Activated CD4-positive, alpha-beta T cell treated with anti-CD3 and anti-CD28 coated beads, Interleukin-2, amount 10 ng/mL, durations not matched to agents 7 days and 5 days (primary cell): ENCODE measurements around the gene NIFK. TPM values are rescaled to one million over a fixed set of nuclear protein-coding genes. Genes with fewer than 3 reads are reported as not detected.
"Not testable (repeated sequence)": the region's sequence is repeated elsewhere in the genome, so short reads cannot be mapped to it uniquely, and the experiment has no call there.

Source experiments
- CTCF ChIA-PET: fragments of 350-600 bp; sonication (Branson Sonifier 250); formaldehyde crosslinking; loops from one replicate; lab custom pipeline; 2021; ENCODE audit warnings: antibody characterized with exemption; lab: Charles Lee
- POLR2A ChIA-PET: fragments of 350-600 bp; sonication (Branson Sonifier 250); formaldehyde crosslinking; loops from one replicate; lab custom pipeline; 2021; ENCODE audit warnings: antibody characterized with exemption; lab: Charles Lee
- DNase-seq: peaks from one replicate; pipeline ENCODE4 v3.0.0-alpha.2; 2020
- H3K27ac Mint-ChIP-seq: one replicate; pipeline ENCODE4 v1.8.0; 2021; ENCODE audit warnings: mild to moderate bottlenecking, moderate library complexity, mixed read lengths
- H3K27me3 Mint-ChIP-seq: one replicate; pipeline ENCODE4 v1.8.0; 2021; ENCODE audit warnings: mixed read lengths
- H3K36me3 Mint-ChIP-seq: one replicate; pipeline ENCODE4 v1.8.0; 2021; ENCODE audit warnings: low read depth, mixed read lengths
- H3K4me1 Mint-ChIP-seq: one replicate; pipeline ENCODE4 v1.8.0; 2021; ENCODE audit warnings: mixed read lengths
- H3K4me3 Mint-ChIP-seq: one replicate; pipeline ENCODE4 v1.8.0; 2021; ENCODE audit warnings: mild to moderate bottlenecking, moderate library complexity, mixed read lengths
- H3K9me3 Mint-ChIP-seq: one replicate; pipeline ENCODE4 v1.8.0; 2021; ENCODE audit warnings: mixed read lengths
- total RNA-seq, 2 experiments: library from RNA; stranded (reverse); gene quantifications; one replicate each; pipeline ENCODE4 v1.2.3, GENCODE V29; 2021

The NIFK gene
- total RNA-seq, 2 experiments from 2014 or later, result 68.2 to 90.2 TPM

DNA sequence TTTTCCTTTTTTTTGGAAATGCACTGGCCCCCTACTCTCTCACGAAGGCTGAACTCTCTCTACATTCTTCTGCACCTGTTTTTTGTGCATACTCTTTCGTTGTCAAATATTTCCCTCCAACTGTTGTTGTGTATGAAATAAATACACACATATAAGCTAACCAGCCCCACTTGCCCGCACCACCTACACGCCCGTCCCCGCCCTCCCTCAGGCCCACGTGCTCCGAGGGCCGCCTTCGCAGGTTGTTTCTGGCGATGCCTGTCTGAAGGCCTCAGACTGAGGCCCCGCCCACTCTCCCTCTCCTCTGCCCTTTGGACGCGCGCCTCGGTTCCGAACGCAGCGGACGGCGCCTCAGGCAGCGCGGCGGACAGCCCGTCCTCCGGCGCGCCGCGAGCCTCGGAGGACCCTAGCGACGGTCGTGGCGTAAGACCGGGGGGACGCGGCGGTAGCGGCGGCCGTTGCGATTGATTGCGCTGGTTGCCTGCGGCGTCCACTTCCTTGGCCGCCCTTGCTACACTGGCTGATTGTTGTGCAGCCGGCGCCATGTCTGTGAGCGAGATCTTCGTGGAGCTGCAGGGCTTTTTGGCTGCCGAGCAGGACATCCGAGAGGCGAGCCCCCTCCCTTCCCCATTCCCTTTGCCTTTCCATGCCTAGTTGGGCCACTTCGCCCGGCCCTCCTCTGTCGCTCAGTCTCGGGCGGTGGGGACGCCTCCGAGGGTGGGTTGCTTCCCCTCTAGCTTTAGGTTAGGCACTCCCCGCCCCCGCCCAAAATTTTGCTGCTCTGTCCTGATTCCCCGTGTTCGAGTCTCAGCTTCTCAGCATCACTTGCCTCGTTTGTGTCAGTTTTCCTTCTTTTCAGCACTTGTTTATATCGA, 18.8 kb upstream of the NIFK start, which contains the start of gene TSN:
TSS of gene TSN (plus strand) at position 415 of the 875 bp plus-strand sequence. CDS start at position 544, 129 bp downstream.
- no peaks in the 10 kb centered on the region for H3K27me3 Mint-ChIP-seq
- DNase-seq, result peak; percentile 98
- H3K27ac Mint-ChIP-seq, result peak within 1 kb of the TSS; percentile 90
- H3K4me1 Mint-ChIP-seq, result peaks cover 29% of the 10 kb centered on the region
- peak within 1 kb of the TSS; percentile 96 for H3K4me3 Mint-ChIP-seq
- CTCF ChIA-PET, result interaction anchor here (1.0 to 1.3 kb wide), 2 partner anchors 16 to 19 kb away, joined by 3 to 5 read pairs; partner anchors contain the start of gene NIFK
- peaks cover 10% of the 10 kb centered on the region for H3K36me3 Mint-ChIP-seq
- POLR2A ChIA-PET, result no interaction called here
- H3K9me3 Mint-ChIP-seq, result no peaks in the 10 kb centered on the region

DNA sequence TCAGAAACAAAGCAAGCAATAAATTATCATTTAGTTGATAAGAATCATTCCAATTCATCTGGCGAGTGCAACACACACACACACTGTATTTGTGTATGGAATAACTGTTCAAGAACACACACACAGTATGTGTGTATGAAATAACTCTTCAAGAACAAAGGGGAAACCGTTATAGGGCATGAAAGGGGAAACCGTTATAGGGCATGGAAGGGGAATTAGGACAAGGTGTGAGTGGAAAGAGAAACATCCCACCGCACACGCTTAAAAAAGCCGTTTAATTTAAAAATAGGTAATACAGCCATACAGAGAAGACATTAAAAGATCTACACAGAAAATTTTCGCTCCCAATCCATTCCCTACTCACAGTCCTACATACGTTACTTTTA, 18.2 kb upstream of the NIFK start:
- ChIA-PET POLR2A (no interaction called here), CTCF (no interaction called here)
- peaks cover 29% of the 10 kb centered on the region for H3K4me1 Mint-ChIP-seq
- H3K27ac Mint-ChIP-seq, result peak overlapping the region; percentile 90
- H3K27me3 Mint-ChIP-seq, result no peaks in the 10 kb centered on the region
- peaks cover 10% of the 10 kb centered on the region for H3K36me3 Mint-ChIP-seq
- no peak for DNase-seq
- peak overlapping the region; percentile 96 for H3K4me3 Mint-ChIP-seq
- H3K9me3 Mint-ChIP-seq, result no peaks in the 10 kb centered on the region

DNA sequence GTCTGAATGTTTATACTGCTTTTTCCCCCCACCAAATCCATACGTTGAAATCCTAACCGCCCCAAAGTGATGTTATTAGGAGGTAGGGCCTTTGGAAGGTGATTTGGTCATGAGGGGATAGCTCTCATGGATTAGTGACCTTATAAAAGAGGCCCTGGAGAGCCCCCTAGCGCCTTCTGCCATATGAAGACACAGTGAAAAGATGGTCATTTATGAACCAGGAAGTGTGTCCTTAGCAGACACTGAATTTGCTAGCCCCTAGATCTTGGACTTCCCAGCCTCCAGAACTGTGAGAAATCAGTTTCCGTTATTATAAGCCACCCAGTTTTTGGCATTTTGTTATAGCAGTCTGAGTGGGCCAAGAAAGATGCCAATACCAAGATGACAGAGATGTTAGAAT, 11.5 kb upstream of the NIFK start:
- CTCF ChIA-PET, result interaction anchor here (0.9 kb wide), 1 partner anchor 13 kb away, joined by 3 read pairs; no protein-coding TSS in a partner anchor

DNA sequence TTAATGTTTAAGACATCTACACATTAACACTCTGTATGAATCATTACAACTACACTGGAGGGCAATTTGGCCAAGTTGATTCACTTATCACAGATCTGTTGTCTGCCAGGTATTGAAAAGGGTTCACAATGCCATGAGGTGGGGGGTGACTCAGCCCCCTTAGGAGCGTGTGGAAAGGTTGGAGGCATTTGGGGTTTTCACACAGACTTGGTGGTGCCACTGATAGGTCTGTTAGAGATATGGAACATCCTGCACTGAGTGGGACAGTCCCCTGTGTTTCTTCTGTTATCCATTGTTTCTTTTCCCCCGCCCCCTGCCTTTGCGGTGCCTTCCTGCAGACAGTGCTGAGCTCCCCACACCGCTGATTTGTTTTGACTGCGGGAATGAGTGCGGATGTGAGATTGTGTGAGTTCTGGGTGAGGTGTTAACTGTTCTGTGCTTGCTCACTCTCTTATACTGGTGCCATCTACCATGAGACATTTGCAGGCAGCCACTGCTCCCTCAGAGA, 9.4 kb upstream of the NIFK start:
- DNase-seq, result no peak
- Mint-ChIP-seq H3K4me3 (no peak overlapping the region), H3K4me1 (peaks cover 2% of the 10 kb centered on the region), H3K9me3 (no peaks in the 10 kb centered on the region), H3K27ac (no peak overlapping the region), H3K36me3 (no peaks in the 10 kb centered on the region), H3K27me3 (no peaks in the 10 kb centered on the region)
- ChIA-PET POLR2A (no interaction called here), CTCF (no interaction called here)

More for the DNA sequence above, 11.5 kb upstream of the NIFK start:
- DNase-seq, result no peak
- no peaks in the 10 kb centered on the region for H3K27me3 Mint-ChIP-seq
- H3K9me3 Mint-ChIP-seq, result no peaks in the 10 kb centered on the region
- H3K4me1 Mint-ChIP-seq, result peaks cover 4% of the 10 kb centered on the region
- POLR2A ChIA-PET, result interaction anchor here (0.5 to 1.1 kb wide), 2 partner anchors 9 to 217 kb away, joined by 3 read pairs; no protein-coding TSS in a partner anchor
- H3K27ac Mint-ChIP-seq, result no peak overlapping the region
- H3K36me3 Mint-ChIP-seq, result no peaks in the 10 kb centered on the region
- no peak overlapping the region for H3K4me3 Mint-ChIP-seq

DNA sequence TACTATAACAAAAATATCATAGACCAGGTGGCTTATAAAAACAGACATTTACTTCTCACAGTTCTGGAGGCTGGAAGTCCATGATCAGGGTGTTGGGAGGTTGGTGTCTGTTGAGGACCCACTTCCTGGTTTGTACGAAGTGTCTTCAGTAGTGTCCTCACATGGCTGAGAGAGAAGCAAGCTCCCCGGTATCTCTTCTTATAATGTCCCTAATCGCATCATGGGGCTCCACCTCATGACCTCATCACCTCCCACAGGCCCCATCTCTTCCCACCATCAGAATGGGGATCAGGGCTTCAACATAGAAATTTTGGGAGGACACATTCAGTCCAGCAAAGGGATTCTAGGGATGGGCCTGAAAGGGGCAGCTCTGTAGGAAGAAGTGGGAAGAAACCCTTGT, 4.8 kb upstream of the NIFK start:
- Mint-ChIP-seq H3K27me3 (no peaks in the 10 kb centered on the region), H3K9me3 (no peaks in the 10 kb centered on the region), H3K36me3 (no peaks in the 10 kb centered on the region), H3K27ac (no peak overlapping the region), H3K4me1 (peaks cover 18% of the 10 kb centered on the region), H3K4me3 (no peak overlapping the region)
- DNase-seq, result no peak
- ChIA-PET POLR2A (no interaction called here), CTCF (no interaction called here)

DNA sequence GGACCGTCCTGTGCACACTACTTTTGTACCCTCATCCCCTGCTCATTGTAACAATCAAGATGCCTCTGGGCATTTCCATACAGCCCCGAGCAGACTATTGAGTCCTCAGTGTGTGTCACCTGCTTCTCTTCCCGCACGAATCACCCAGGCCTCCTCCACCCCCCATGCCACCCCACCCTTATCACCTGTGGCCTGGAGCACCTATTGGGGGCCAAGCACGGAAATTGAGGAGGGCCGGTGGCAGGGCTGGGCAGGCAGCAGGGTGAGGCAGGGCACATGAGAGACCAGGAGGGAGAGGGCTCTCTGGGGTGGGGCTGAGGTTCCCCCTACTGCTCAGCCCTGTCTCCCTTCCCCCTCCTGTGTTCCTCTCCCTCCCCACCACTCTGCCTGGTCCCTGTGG, 4.3 kb upstream of the NIFK start:
- no peak for DNase-seq
- Mint-ChIP-seq H3K27ac (no peak overlapping the region), H3K4me1 (peaks cover 18% of the 10 kb centered on the region), H3K4me3 (no peak overlapping the region), H3K9me3 (no peaks in the 10 kb centered on the region), H3K36me3 (no peaks in the 10 kb centered on the region), H3K27me3 (no peaks in the 10 kb centered on the region)
- CTCF ChIA-PET, result no interaction called here
- POLR2A ChIA-PET, result no interaction called here

DNA sequence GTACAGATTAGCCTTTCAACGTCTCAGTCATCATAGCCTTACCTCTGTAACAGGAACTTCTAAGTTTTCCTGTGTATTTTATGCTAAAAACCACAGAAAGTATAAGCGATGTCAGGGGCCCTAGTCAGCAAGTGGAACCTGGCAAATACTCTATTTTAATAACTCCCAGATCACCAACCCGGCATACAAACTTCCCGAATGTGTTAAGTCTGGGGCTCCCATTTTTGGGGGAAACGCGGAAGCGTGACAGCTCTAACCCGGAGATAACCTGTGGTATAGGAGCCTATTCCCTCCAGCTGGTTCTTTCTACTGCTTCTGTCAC, 574 bp downstream of the NIFK start:
- Mint-ChIP-seq H3K36me3 (peaks cover 29% of the 10 kb centered on the region), H3K27ac (peak overlapping the region; percentile 98), H3K4me3 (peak overlapping the region; percentile 99), H3K4me1 (peaks cover 42% of the 10 kb centered on the region), H3K9me3 (no peaks in the 10 kb centered on the region), H3K27me3 (no peaks in the 10 kb centered on the region)
- ChIA-PET POLR2A (interaction anchor here (1.2 kb wide), 1 partner anchor 205 kb away, joined by 7 read pairs; the partner anchor contains the start of gene RNU4ATAC), CTCF (interaction anchor here (0.6 to 2.0 kb wide), 4 partner anchors 11 to 206 kb away, joined by 3 to 6 read pairs (median 4); partner anchors contain the start of genes RNU4ATAC and TSN)
- DNase-seq, result no peak

DNA sequence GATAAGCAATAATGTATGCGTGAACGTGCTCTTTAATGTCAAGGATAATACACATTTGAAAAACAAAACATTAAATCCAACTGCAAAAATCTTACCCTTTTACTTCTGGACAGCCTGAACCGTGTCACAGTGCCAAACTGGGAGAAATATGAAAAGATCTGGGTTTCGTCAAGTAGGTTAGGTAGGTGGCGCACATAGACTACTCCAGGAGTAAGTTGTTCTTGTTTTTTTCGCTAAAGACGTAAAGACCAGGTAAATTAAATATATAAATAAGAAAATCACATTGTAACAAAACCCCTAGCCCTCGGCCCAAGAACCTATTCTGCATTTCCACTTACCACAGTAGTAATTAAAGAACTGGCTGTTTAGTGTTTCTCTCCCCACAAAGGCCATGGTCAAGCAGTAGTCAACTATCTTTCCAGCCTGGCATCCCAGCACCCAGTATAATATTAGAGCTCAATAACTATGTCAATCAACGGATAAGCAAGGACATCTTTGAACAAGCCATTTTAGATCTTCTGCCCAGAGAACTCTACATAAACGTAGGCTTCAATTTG, 1.1 kb downstream of the NIFK start:
- H3K4me1 Mint-ChIP-seq, result peaks cover 45% of the 10 kb centered on the region
- no peaks in the 10 kb centered on the region for H3K9me3 Mint-ChIP-seq
- H3K4me3 Mint-ChIP-seq, result peak overlapping the region; percentile 99
- no peaks in the 10 kb centered on the region for H3K27me3 Mint-ChIP-seq
- peaks cover 34% of the 10 kb centered on the region for H3K36me3 Mint-ChIP-seq
- ChIA-PET POLR2A (no interaction called here), CTCF (interaction anchor here (0.6 to 2.0 kb wide), 7 partner anchors 11 to 205 kb away, joined by 3 to 6 read pairs (median 4); partner anchors contain the start of genes RNU4ATAC and TSN)
- peak; percentile 15 for DNase-seq
- peak overlapping the region; percentile 98 for H3K27ac Mint-ChIP-seq

DNA sequence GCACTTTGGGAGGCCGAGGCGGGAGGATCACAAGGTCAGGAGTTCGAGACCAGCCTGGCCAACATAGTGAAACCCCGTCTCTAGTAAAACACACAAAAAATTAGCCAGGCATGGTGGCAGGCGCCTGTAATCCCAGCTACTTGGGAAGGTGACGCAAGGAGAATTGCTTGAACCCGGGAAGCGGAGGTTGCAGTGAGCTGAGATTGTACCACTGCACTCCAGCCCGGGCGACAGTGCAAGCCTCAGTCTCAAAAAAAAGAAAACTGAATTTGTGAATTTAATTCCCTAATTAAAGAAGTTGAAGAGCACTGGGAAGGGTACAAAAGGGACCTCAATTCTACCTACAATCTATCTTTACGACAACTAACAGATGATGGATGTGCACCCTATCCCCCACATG, 2.1 kb downstream of the NIFK start:
- H3K4me3 Mint-ChIP-seq, POLR2A ChIA-PET, H3K9me3 Mint-ChIP-seq, DNase-seq, H3K27me3 Mint-ChIP-seq, H3K27ac Mint-ChIP-seq: not testable (repeated sequence)
- CTCF ChIA-PET, result interaction anchor here (1.0 to 2.0 kb wide), 4 partner anchors 14 to 204 kb away, joined by 3 to 6 read pairs (median 4); partner anchors contain the start of gene RNU4ATAC
- H3K36me3 Mint-ChIP-seq, result peaks cover 41% of the 10 kb centered on the region
- H3K4me1 Mint-ChIP-seq, result peaks cover 45% of the 10 kb centered on the region

DNA sequence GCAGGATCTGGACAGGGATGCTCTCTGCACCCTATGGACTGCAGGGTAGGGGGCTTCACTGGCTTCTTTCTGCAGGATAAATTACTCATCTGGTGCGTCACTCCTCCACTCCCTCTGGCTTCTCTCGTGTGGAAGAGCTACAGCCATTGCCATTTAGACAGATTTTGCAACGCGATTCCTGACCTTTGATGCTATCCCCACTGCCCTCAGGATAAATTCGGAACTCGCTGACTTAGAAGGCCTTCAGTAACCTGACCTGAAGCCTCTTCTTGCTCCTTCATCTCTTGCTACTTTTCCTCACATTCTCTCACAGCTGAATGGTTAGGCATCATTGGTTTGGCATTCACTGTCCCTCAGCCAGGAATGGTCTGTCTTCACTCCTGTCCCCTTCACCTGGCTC, 5.3 kb downstream of the NIFK start:
- H3K4me1 Mint-ChIP-seq, result peaks cover 29% of the 10 kb centered on the region

DNA sequence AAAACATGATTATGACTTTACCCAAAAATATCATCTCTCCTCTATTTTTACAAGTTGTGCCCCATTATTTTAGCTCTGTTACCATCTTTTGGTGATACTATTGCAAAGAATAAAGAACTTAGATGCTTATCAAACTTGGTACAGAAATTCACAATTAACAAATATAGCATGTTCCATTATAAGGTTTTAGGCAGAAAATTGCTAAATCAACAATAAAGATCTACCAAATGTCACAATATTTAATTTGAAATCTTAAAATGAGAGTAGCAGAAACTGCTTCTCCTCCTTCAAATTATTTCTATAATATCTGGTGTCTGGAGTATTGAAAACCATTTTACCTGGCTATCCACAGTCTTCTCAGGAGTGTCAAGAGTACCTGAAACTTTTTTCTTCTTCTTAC, 8.7 kb downstream of the NIFK start:
- CTCF ChIA-PET, result interaction anchor here (1.7 kb wide), 1 partner anchor 196 kb away, joined by 5 read pairs; no protein-coding TSS in a partner anchor

More for the DNA sequence above, 5.3 kb downstream of the NIFK start:
- H3K9me3 Mint-ChIP-seq, result no peaks in the 10 kb centered on the region
- no peak for DNase-seq
- H3K27me3 Mint-ChIP-seq, result no peaks in the 10 kb centered on the region
- H3K4me3 Mint-ChIP-seq, result no peak overlapping the region
- ChIA-PET POLR2A (no interaction called here), CTCF (interaction anchor here (0.8 kb wide), 1 partner anchor 12 kb away, joined by 4 read pairs; no protein-coding TSS in a partner anchor)
- H3K36me3 Mint-ChIP-seq, result peaks cover 63% of the 10 kb centered on the region
- H3K27ac Mint-ChIP-seq, result no peak overlapping the region

DNA sequence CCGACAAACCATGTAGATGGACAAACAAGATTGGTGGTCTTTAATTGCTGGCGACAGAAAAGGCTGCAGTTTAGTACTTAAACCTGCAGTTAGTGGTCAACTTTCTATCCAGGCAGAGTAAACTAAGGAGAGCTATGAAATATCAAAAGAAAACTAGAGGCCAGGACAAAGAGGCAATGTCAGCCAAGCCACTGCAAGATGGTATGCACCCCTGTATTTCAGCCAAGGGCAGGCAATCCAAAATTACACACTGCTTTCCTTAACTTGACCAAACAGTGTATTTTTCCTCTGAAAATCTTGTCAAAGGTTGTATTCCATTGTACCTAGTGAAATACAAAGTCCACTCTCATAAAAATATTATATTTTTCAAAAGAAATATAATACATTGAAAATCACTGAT, 9.3 kb downstream of the NIFK start:
- POLR2A ChIA-PET, result no interaction called here
- no peaks in the 10 kb centered on the region for H3K27me3 Mint-ChIP-seq
- peaks cover 50% of the 10 kb centered on the region for H3K36me3 Mint-ChIP-seq
- no peak overlapping the region for H3K27ac Mint-ChIP-seq
- H3K4me1 Mint-ChIP-seq, result peaks cover 23% of the 10 kb centered on the region
- CTCF ChIA-PET, result interaction anchor here (0.9 to 1.7 kb wide), 2 partner anchors 10 to 196 kb away, joined by 3 to 5 read pairs; no protein-coding TSS in a partner anchor
- DNase-seq, result no peak
- no peak overlapping the region for H3K4me3 Mint-ChIP-seq
- H3K9me3 Mint-ChIP-seq, result no peaks in the 10 kb centered on the region

More for the DNA sequence above, 8.7 kb downstream of the NIFK start:
- Mint-ChIP-seq H3K4me1 (peaks cover 18% of the 10 kb centered on the region), H3K27ac (no peak overlapping the region), H3K4me3 (no peak overlapping the region), H3K9me3 (no peaks in the 10 kb centered on the region), H3K27me3 (no peaks in the 10 kb centered on the region), H3K36me3 (peaks cover 50% of the 10 kb centered on the region)
- POLR2A ChIA-PET, result no interaction called here
- no peak for DNase-seq
